H9 (cell line): ENCODE measurements around the gene C11orf87. TPM values are rescaled to one million over a fixed set of nuclear protein-coding genes. Genes with fewer than 3 reads are reported as not detected.

Experiments used
- DNase-seq: peaks from one replicate; pipeline ENCODE4 v3.0.0-alpha.2; 2017
- H2AFZ ChIP-seq: one replicate; pipeline ENCODE4 v1.6.1; 2013; ENCODE audit warnings: mild to moderate bottlenecking, low read length, control low read depth, moderate library complexity
- H2AK5ac ChIP-seq: 2 replicates; pipeline ENCODE4 v1.6.1; 2013; ENCODE audit warnings: low read length, control low read depth, mixed read lengths; ENCODE audit not compliant: insufficient read length
- H2BK120ac ChIP-seq: one replicate; pipeline ENCODE4 v1.6.1; 2013; ENCODE audit warnings: low read depth, mild to moderate bottlenecking, low read length, control low read depth, inconsistent platforms; ENCODE audit not compliant: poor library complexity, severe bottlenecking
- H2BK12ac ChIP-seq: 2 replicates; pipeline ENCODE4 v1.6.1; 2013; ENCODE audit warnings: low read length, control low read depth, mixed read lengths, low read depth; ENCODE audit not compliant: insufficient read length
- H2BK15ac ChIP-seq: 2 replicates; pipeline ENCODE4 v1.6.1; 2013; ENCODE audit warnings: low read depth, low read length, control low read depth
- H2BK20ac ChIP-seq: one replicate; pipeline ENCODE4 v1.6.1; 2013; ENCODE audit warnings: low read depth, mild to moderate bottlenecking, low read length, control low read depth, inconsistent platforms; ENCODE audit not compliant: poor library complexity, severe bottlenecking
- H2BK5ac ChIP-seq: 2 replicates; pipeline ENCODE4 v1.6.1; 2013; ENCODE audit warnings: low read length, control low read depth, mixed read lengths; ENCODE audit not compliant: insufficient read length
- H3K14ac ChIP-seq: 2 replicates; pipeline ENCODE4 v1.6.1; 2013; ENCODE audit warnings: low read length, control low read depth; ENCODE audit not compliant: insufficient read depth
- H3K18ac ChIP-seq: 2 replicates; pipeline ENCODE4 v1.6.1; 2013; ENCODE audit warnings: low read depth, mild to moderate bottlenecking, mixed read lengths, low read length, control low read depth; ENCODE audit not compliant: insufficient read length
- H3K23ac ChIP-seq: 2 replicates; pipeline ENCODE4 v1.6.1; 2013; ENCODE audit warnings: low read length, control low read depth, mixed read lengths, low read depth; ENCODE audit not compliant: insufficient read length
- H3K23me2 ChIP-seq: 2 replicates; pipeline ENCODE4 v1.6.1; 2013; ENCODE audit warnings: low read depth, mild to moderate bottlenecking, mixed read lengths, low read length, control low read depth; ENCODE audit not compliant: insufficient read length, poor library complexity, severe bottlenecking
- H3K27ac ChIP-seq: 2 replicates; pipeline ENCODE4 v1.5.1; 2013; ENCODE audit warnings: low read length, control low read depth, mixed read lengths, low read depth; ENCODE audit not compliant: insufficient read length
- H3K27me3 ChIP-seq: 2 replicates; pipeline ENCODE4 v1.6.1; 2013; ENCODE audit warnings: low read length, control low read depth, inconsistent platforms; ENCODE audit not compliant: insufficient read depth
- H3K4ac ChIP-seq: 2 replicates; pipeline ENCODE4 v1.6.1; 2013; ENCODE audit warnings: low read depth, mild to moderate bottlenecking, control low read depth, inconsistent platforms, low read length, moderate library complexity
- H3K4me1 ChIP-seq: 2 replicates; pipeline ENCODE4 v1.6.1; 2013; ENCODE audit warnings: low read length, control low read depth, inconsistent platforms; ENCODE audit not compliant: insufficient read depth
- H3K4me2 ChIP-seq: 2 replicates; pipeline ENCODE4 v1.6.1; 2013; ENCODE audit warnings: low read length, control low read depth, mixed read lengths; ENCODE audit not compliant: insufficient read length, insufficient read depth
- H3K56ac ChIP-seq: 2 replicates; pipeline ENCODE4 v1.6.1; 2013; ENCODE audit warnings: low read depth, mild to moderate bottlenecking, mixed read lengths, low read length, control low read depth; ENCODE audit not compliant: insufficient read length
- H3K79me1 ChIP-seq: 2 replicates; pipeline ENCODE4 v1.6.1; 2013; ENCODE audit warnings: low read depth, mild to moderate bottlenecking, moderate library complexity, low read length, control low read depth, inconsistent platforms; ENCODE audit not compliant: insufficient read depth, poor library complexity, severe bottlenecking
- H3K79me2 ChIP-seq: 2 replicates; pipeline ENCODE4 v1.6.1; 2013; ENCODE audit warnings: low read length, control low read depth, inconsistent platforms; ENCODE audit not compliant: insufficient read depth
- H3K9ac ChIP-seq: 2 replicates; pipeline ENCODE4 v1.6.1; 2013; ENCODE audit warnings: low read length, control low read depth, mixed read lengths; ENCODE audit not compliant: insufficient read length; ENCODE audit errors: extremely low read depth
- H3K9me3 ChIP-seq: one replicate; pipeline ENCODE4 v1.6.1; 2013; ENCODE audit warnings: low read depth, low read length, inconsistent platforms; ENCODE audit not compliant: control insufficient read depth
- H3T11ph ChIP-seq: one replicate; pipeline ENCODE4 v1.6.1; 2013; ENCODE audit warnings: mild to moderate bottlenecking, low read length, control low read depth, inconsistent platforms
- H4K20me1 ChIP-seq: one replicate; pipeline ENCODE4 v1.6.1; 2013; ENCODE audit not compliant: control insufficient read depth, insufficient read length, insufficient read depth
- H4K5ac ChIP-seq: 2 replicates; pipeline ENCODE4 v1.6.1; 2013; ENCODE audit warnings: low read depth, mild to moderate bottlenecking, mixed read lengths, low read length, control low read depth; ENCODE audit not compliant: insufficient read length
- H4K8ac ChIP-seq: replicated peaks from 2 replicates; pipeline ENCODE4 v1.6.1; 2013; ENCODE audit warnings: low read length, control low read depth, mixed read lengths, low read depth; ENCODE audit not compliant: insufficient read length
- H4K91ac ChIP-seq: 2 replicates; pipeline ENCODE4 v1.6.1; 2013; ENCODE audit warnings: low read depth, mild to moderate bottlenecking, moderate library complexity, mixed read lengths, low read length, control low read depth; ENCODE audit not compliant: insufficient read length
- H3K27ac Mint-ChIP-seq, 3 experiments: 2 replicates in 2 of 3; 3 replicates in 1 of 3; pipeline ENCODE4 v1.8.0; 2020 to 2021; ENCODE audit warnings: mixed read lengths in 3 of 3, mild to moderate bottlenecking in 1 of 3, moderate library complexity in 1 of 3
- H3K27me3 Mint-ChIP-seq: 2 replicates; pipeline ENCODE4 v1.8.0; 2021; ENCODE audit warnings: low read depth, mild to moderate bottlenecking, moderate library complexity, mixed read lengths
- H3K36me3 Mint-ChIP-seq, 3 experiments: 2 replicates in 2 of 3; 3 replicates in 1 of 3; pipeline ENCODE4 v1.8.0; 2020 to 2021; ENCODE audit warnings: low read depth in 3 of 3, mixed read lengths in 3 of 3; ENCODE audit not compliant: insufficient read depth in 1 of 3
- H3K4me1 Mint-ChIP-seq, 2 experiments: 2 replicates each; pipeline ENCODE4 v1.8.0; 2020; ENCODE audit warnings: mixed read lengths in 2 of 2
- H3K4me3 Mint-ChIP-seq, 2 experiments: 2 replicates in 1 of 2; 3 replicates in 1 of 2; pipeline ENCODE4 v1.8.0; 2020 to 2021; ENCODE audit warnings: mild to moderate bottlenecking in 2 of 2, mixed read lengths in 2 of 2, moderate library complexity in 1 of 2
- H3K9me3 Mint-ChIP-seq, 2 experiments: 2 replicates in 1 of 2; 3 replicates in 1 of 2; pipeline ENCODE4 v1.8.0; 2020; ENCODE audit warnings: mild to moderate bottlenecking in 2 of 2, mixed read lengths in 2 of 2, moderate library complexity in 1 of 2
- CTCF ChIP-seq: fragments of 200-600 bp; sonication (generic); conservative IDR thresholded peaks from 3 replicates; pipeline ENCODE4 v1.8.0; 2021; ENCODE audit warnings: antibody characterized with exemption, mild to moderate bottlenecking
- WGBS: extraction: QIAGEN DNeasy Blood & Tissue Kit; methylation state at CpG from one replicate; pipeline ENCODE4 v1.1.7; 2013; ENCODE audit warnings: missing lambda C conversion rate, low lambda C conversion rate, mixed read lengths; ENCODE audit not compliant: insufficient read length; ENCODE audit errors: extremely low coverage; 5-methylcytosine and 5-hydroxymethylcytosine counted together
- total RNA-seq: library from RNA; stranded (reverse); gene quantifications from 2 replicates; pipeline ENCODE4 v1.2.1, GENCODE V29; 2021

Gene C11orf87
- total RNA-seq, 1 experiment from 2014 or later: 0.11 TPM

- Histone ChIP-seq H3K27ac (no peak overlapping the region), H2BK20ac (no peak overlapping the region), H4K8ac (no peak overlapping the region), H2BK5ac (no peak overlapping the region), H2BK12ac (no peak overlapping the region), H3K14ac (no peak overlapping the region), H2AK5ac (no peak overlapping the region), H4K20me1 (no peaks in the 10 kb centered on the region), H2BK120ac (no peak overlapping the region), H3K79me2 (no peaks in the 10 kb centered on the region), H4K5ac (no peak overlapping the region), H3K18ac (no peak overlapping the region), H3K23ac (no peak overlapping the region), H3K4me2 (no peak overlapping the region), H2BK15ac (no peak overlapping the region), H3K4ac (no peak overlapping the region), H3K9me3 (no peaks in the 10 kb centered on the region), H4K91ac (no peak overlapping the region), H3T11ph (no peak overlapping the region), H3K9ac (no peak overlapping the region), H3K23me2 (no peaks in the 10 kb centered on the region), H3K27me3 (no peaks in the 10 kb centered on the region), H2AFZ (no peak overlapping the region), H3K79me1 (no peaks in the 10 kb centered on the region), H3K4me1 (no peaks in the 10 kb centered on the region), H3K56ac (no peak overlapping the region)
- H3K9me3 Mint-ChIP-seq: no peaks in the 10 kb centered on the region; a peak in 1 of 5 replicates
- DNase-seq: no peak
- WGBS: no CpG with 5 or more reads among the region's 3 CpGs
- H3K27me3 Mint-ChIP-seq: no peaks in the 10 kb centered on the region
- H3K4me3 Mint-ChIP-seq: no peak overlapping the region
- H3K4me1 Mint-ChIP-seq: no peaks in the 10 kb centered on the region
- no peaks in the 10 kb centered on the region for H3K36me3 Mint-ChIP-seq
- TF ChIP-seq CTCF: no peak
- H3K27ac Mint-ChIP-seq: no peak overlapping the region
These were observed 20.4 kb upstream of the C11orf87 start for GRCh38 chr11:109401545-109401944.
